GM03348 (cell line): ENCODE results near the gene PARVA.
A peak's percentile ranks its signal among the peaks of the same experiment; 100 is the strongest.
"Not testable (repeated sequence)": the region's sequence is repeated elsewhere in the genome, so short reads cannot be mapped to it uniquely, and the experiment has no call there.

Source experiments
- DNase-seq: peaks from one replicate; pipeline ENCODE4 v3.0.0; 2012; ENCODE audit warnings: low spot score

Gene PARVA

GRCh38 chr11:12377106-12377823, at the start of gene PARVA:
PARVA (plus strand) TSS chr11:12377571; CDS start chr11:12377648, 77 bp downstream.
- DNase-seq = peak; percentile 89

DNA sequence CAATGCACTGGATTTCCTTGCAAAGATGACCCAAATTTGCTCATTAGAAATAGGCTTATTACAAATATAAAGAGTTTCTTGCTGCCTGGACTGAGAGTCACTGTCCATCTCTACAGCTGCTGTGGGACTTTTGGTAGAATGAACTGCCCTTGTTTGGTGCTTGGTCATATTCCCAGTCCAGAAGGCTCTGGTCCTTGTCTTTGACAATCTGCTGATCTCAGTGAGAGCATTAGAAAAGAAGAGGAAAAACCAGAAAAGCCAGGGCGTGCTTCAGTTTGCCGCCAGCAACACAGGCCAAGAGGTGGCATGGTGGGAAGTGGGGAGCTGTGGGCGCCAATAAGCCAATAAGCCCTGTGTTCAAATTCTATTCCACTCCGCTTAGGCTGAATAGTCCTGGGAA, 48.2 kb upstream of the PARVA start:
- no peak for DNase-seq

GRCh38 chr11:12329797-12330196, 47.6 kb upstream of the PARVA start:
- no peak for DNase-seq

- DNase-seq = no peak
Observed at GRCh38 chr11:12330485-12331231, 46.7 kb upstream of the PARVA start.

- peak; percentile 85 for DNase-seq
Observed at GRCh38 chr11:12331239-12331874, 46.0 kb upstream of the PARVA start.

DNA sequence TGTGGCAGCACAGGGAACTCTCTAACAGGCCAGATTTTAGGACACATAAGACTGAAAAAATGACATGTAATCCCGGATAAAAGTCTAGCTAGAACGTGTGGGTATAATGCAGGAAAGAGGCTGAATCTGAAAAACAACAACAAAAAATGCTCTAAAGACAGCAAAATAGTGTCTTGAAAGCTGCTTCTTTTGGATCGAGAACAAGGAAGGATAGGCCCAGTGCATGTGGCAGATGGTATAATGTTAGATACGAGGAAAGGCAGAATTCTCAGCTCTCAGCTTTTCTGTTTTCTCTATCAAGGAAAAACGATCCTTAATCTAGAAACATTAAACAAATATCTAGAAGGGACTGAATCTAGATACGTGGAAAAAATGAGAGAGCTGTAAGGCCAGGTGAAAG, 33.8 kb upstream of the PARVA start:
- DNase-seq = no peak

DNA sequence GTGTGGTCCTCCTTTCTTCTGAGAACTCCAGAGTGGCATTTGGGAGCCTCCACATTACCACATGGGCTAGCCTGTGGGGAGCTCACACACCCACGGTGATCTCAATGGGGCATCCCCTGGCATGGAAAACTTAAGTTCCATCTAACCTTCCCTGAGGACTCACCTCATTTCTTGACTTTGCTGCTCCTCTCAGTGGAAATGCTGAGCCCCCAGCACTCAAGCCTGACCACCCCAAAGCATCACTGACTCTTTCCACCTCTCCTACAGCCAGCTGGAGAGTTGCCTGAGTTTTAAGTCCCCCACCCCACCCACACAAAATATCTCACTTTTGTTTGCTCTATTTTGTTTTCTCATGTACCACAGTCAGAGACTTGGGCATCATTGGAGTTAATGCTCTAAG, 23.8 kb upstream of the PARVA start:
- no peak for DNase-seq

GRCh38 chr11:12354750-12355545, 22.4 kb upstream of the PARVA start:
- DNase-seq = no peak

- DNase-seq = no peak
Observed at GRCh38 chr11:12356944-12357655, 20.3 kb upstream of the PARVA start.

GRCh38 chr11:12357697-12358096, 19.7 kb upstream of the PARVA start:
- DNase-seq = not testable (repeated sequence)

- DNase-seq = no peak
Observed at GRCh38 chr11:12358302-12359188, 18.8 kb upstream of the PARVA start.

DNA sequence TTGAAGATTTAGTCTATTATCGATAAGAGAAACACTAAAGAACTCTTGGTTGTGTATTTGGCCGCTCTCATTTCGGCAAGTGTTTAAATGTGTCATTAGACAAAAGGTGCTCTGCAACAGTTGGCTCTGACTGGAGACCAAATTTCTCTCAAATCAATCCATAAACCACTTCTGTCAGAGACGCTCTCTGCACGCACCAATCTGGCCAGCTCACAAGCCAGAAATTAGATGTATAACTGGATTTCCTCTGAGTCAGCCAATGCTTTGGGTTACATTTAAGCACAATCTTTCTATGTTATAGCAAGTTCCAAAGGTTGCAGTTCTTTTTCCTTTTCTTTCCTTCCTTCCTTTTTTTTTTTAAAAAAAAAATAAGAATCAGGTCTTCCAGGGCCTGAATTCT, 17.6 kb upstream of the PARVA start:
- no peak for DNase-seq

- no peak for DNase-seq
Observed at GRCh38 chr11:12361682-12362081, 15.7 kb upstream of the PARVA start.

- no peak for DNase-seq
Observed at GRCh38 chr11:12362857-12363256, 14.5 kb upstream of the PARVA start.

DNA sequence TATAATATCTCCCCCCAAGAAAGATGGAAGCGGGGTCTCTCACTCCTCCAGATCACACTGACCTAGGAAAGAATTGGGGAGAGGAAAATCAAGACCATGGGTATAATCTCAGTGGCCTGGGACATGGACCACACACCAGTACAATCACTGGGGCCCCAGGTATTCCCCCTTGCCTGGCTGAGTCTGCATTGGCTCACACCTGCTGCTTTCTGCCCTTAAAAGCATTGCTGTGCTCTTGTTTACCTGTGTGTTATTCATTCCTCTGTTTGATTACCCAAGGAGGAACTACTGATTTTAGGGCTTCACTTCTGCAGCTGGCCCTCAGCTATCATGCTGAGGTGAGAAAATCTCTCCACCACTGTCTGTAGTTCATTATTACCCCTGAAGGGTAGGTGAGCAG, 14.0 kb upstream of the PARVA start:
- no peak for DNase-seq

GRCh38 chr11:12365965-12366575, 11.3 kb upstream of the PARVA start:
- not testable (repeated sequence) for DNase-seq

DNA sequence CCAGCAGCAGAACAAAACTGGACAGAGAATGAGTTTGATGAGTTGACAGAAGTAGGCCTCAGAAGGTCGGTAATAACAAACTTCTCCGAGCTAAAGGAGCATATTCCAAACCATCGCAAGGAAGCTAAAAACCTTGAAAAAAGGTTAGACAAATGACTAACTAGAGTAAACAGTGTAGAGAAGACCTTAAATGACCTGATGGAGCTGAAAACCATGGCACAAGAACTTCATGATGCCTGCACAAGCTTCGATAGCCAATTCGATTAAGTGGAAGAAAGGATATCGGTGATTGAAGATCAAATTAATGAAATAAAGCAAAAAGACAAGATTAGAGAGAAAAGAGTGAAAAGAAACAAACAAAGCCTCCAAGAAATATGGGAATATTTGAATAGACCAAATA, 10.3 kb upstream of the PARVA start:
- not testable (repeated sequence) for DNase-seq

DNA sequence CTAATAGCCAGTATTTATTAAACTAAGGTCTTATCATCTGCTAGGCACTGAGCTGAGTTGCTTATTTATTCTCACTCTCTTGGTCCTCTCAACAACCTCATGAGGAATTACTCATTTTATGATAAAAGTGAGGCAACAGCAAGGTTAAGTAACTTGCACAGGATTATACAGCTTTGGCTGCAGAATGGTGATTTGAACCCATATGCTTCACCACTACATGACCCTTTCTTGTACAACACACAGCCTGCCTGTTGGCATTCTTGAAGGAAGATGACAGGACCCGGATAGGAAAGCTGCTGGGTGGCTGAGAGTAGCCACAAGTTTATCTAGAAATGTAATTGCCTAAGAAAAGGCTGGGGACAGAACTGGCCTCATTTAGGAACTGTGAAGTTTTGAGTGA, 5.3 kb upstream of the PARVA start:
- no peak for DNase-seq

GRCh38 chr11:12375720-12376119, 1.7 kb upstream of the PARVA start:
- no peak for DNase-seq
